Colonic mucosa (tissue), 4 donors: ENCODE results near the gene BID. TPM values are rescaled to one million over a fixed set of nuclear protein-coding genes. Genes with fewer than 3 reads are reported as not detected.
A peak's percentile ranks its signal among the peaks of the same experiment; 100 is the strongest.

Source experiments
- DNase-seq: peaks from one replicate; pipeline ENCODE4 v3.0.0-alpha.2; 2020
- H3K27ac ChIP-seq: fragments of 200-600 bp; one replicate; pipeline ENCODE4 v1.8.0; 2021
- H3K27me3 ChIP-seq: fragments of 200-600 bp; one replicate; pipeline ENCODE4 v1.8.0; 2021
- H3K36me3 ChIP-seq: fragments of 200-600 bp; one replicate; pipeline ENCODE4 v1.8.0; 2021
- H3K4me1 ChIP-seq: fragments of 200-600 bp; one replicate; pipeline ENCODE4 v1.8.0; 2021; ENCODE audit warnings: mild to moderate bottlenecking
- H3K4me3 ChIP-seq: fragments of 200-600 bp; one replicate; pipeline ENCODE4 v1.8.0; 2021
- H3K9ac ChIP-seq, 2 donors: one replicate each; pipeline ENCODE4 v1.7.0; 2013; ENCODE audit warnings: control low read depth in 2 of 2, low read depth in 2 of 2, low read length in 2 of 2
- H3K9me3 ChIP-seq: fragments of 200-600 bp; one replicate; pipeline ENCODE4 v1.8.0; 2021
- intact Hi-C: fragments of 100-400 bp; cut with DNase I; formaldehyde crosslinking; loops from one replicate; pipeline ENCODE4 v1.14.1; 2022
- total RNA-seq, 2 donors: library from RNA; stranded (reverse); fragmentation: NEBNext Ultra II Directional in 1 of 2; extraction: Animal tissue kit (Norgen Biotek cat#: 25700) in 1 of 2; gene quantifications; one replicate each; pipeline ENCODE4 v1.2.1, GENCODE V29; 2021
- TF ChIP-seq, protein P1 (sequence below): fragments of 200-600 bp; IDR thresholded peaks from one replicate; pipeline ENCODE4 v1.8.0; 2022; ENCODE audit warnings: antibody characterized with exemption, mild to moderate bottlenecking
- donor health status: healthy.
- donor health status: DM: no; HTN: no; CAD: no.
- donor health status: DM: no; HTN: no; CAD: no.

Gene BID
- total RNA-seq, 2 donors from 2014 or later, result 35.9 to 57.5 TPM

DNA sequence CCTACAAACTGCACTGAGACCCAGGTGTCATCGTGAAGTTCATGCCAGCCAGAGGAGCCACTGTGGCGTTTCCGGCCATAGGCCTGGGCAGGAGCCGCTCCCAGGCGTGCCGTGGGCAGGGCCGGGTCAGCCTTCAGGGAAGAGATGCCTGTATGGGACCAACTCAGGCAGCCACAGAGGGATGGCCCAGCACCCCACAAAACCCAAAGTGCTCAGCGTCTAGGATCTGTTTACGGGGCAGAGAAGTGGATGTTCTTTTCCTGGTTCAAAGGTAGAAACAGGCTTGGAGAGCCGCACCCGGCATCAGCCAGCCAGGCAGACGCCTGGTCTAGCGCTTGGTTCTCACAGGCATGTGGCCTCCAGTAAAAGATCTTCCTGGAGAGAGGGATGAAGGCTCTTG lies 8.4 kb upstream of the BID start:
- H3K9ac ChIP-seq, result no peak overlapping the region
- H3K36me3 ChIP-seq, result no peaks in the 10 kb centered on the region
- no peaks in the 10 kb centered on the region for H3K9me3 ChIP-seq
- TF ChIP-seq, protein P1, sequence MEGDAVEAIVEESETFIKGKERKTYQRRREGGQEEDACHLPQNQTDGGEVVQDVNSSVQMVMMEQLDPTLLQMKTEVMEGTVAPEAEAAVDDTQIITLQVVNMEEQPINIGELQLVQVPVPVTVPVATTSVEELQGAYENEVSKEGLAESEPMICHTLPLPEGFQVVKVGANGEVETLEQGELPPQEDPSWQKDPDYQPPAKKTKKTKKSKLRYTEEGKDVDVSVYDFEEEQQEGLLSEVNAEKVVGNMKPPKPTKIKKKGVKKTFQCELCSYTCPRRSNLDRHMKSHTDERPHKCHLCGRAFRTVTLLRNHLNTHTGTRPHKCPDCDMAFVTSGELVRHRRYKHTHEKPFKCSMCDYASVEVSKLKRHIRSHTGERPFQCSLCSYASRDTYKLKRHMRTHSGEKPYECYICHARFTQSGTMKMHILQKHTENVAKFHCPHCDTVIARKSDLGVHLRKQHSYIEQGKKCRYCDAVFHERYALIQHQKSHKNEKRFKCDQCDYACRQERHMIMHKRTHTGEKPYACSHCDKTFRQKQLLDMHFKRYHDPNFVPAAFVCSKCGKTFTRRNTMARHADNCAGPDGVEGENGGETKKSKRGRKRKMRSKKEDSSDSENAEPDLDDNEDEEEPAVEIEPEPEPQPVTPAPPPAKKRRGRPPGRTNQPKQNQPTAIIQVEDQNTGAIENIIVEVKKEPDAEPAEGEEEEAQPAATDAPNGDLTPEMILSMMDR, result no peak
- intact Hi-C loops, result no loop called here
- DNase-seq, result peak; percentile 60
- no peak overlapping the region for H3K27ac ChIP-seq
- peaks cover 11% of the 10 kb centered on the region for H3K4me1 ChIP-seq
- no peaks in the 10 kb centered on the region for H3K27me3 ChIP-seq
- no peak overlapping the region for H3K4me3 ChIP-seq

DNA sequence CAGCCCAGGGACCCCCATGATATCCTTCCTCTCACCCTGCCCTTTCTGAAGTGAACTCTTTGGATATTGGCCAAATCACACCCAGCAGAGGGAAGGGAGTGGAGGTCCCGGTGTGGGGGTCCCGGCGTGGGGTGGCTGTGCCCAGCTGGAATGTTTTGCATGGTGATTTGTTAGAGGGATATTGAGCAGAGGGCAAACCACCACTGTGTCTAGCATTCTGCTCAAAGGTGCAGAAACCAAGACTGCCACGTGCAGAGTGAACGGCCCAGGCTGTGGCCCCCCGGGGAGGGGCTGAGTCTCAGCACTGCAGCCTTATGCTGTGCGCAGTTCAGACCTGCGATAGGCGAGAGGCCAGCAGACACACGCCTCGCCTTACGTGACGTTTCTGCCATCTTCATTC lies 7.9 kb upstream of the BID start:
- H3K36me3 ChIP-seq, result no peaks in the 10 kb centered on the region
- H3K9ac ChIP-seq, result peak overlapping the region in 1 of 2 donors; percentile 36
- H3K4me1 ChIP-seq, result peaks cover 11% of the 10 kb centered on the region
- TF ChIP-seq, protein P1, result no peak
- no peaks in the 10 kb centered on the region for H3K9me3 ChIP-seq
- intact Hi-C loops, result no loop called here
- H3K4me3 ChIP-seq, result no peak overlapping the region
- H3K27ac ChIP-seq, result no peak overlapping the region
- no peak for DNase-seq
- no peaks in the 10 kb centered on the region for H3K27me3 ChIP-seq

DNA sequence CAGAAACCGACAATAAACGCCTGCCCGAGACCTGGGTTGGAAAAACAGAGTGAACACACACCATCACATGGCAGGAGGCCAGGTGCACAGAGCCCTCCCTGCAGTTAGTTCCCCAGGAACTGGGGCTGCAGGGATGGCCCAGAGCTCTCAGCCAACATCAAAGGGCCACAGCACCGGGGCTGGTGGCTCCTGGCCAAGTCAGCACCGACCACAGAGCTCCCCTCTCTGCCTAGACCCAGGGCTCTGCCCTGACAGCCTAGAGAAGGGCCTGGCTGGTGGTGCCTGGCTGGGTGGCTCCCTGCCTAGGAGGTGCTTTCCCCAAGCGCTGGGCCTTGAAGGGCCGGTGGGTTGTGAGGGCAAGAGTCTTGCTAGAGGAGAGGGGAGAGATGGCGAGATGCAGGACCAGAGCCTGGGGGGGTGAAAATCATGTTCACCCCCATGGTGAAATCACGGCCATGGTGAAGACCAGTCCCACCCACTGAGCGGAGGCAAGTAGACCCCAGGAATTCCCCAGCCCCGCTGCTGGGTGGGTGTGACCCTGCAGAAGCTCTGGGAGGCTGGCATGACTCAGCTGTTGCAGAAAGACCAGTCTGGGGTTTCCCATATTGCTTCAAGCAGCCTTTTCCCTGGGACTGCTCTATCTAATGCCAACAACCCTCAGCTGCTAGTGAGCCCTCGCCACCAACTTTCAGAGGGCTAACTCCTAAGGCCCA lies 7.2 kb upstream of the BID start:
- no peaks in the 10 kb centered on the region for H3K36me3 ChIP-seq
- TF ChIP-seq, protein P1, result no peak
- H3K27ac ChIP-seq, result no peak overlapping the region
- H3K4me1 ChIP-seq, result peaks cover 11% of the 10 kb centered on the region
- H3K9ac ChIP-seq, result peak overlapping the region in 1 of 2 donors; percentile 36
- intact Hi-C loops, result no loop called here
- H3K9me3 ChIP-seq, result no peaks in the 10 kb centered on the region
- DNase-seq, result no peak
- no peaks in the 10 kb centered on the region for H3K27me3 ChIP-seq
- no peak overlapping the region for H3K4me3 ChIP-seq

DNA sequence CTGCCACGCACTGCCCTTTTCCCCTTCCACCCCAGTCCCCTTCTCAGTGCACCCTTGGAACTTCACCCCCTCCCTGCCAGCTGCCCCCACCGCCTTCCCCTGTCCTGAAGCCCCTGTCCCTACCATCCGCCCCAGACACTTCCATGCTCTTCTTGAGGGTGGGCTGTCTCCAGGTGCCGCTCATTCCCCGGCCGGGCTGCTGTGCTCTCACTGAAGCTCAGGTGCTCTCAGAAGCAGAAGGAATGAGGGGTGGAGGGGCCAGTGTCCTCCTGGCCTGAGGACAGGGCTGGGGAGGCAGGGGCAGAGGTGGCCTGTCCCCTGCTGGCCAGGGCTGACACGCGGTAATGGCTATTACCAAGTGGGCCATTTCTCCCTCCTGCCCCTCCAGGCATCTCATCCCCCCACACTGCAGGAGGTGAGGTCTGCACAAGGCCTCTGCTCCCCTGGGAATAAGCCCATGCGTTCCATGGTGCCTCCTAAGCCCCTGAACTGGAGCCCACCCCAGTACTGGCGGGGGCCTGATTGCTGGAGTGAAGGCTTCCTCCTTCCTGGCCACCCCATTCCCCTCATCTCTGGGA lies 6.6 kb upstream of the BID start:
- TF ChIP-seq, protein P1, result no peak
- no peak overlapping the region for H3K27ac ChIP-seq
- intact Hi-C loops, result no loop called here

DNA sequence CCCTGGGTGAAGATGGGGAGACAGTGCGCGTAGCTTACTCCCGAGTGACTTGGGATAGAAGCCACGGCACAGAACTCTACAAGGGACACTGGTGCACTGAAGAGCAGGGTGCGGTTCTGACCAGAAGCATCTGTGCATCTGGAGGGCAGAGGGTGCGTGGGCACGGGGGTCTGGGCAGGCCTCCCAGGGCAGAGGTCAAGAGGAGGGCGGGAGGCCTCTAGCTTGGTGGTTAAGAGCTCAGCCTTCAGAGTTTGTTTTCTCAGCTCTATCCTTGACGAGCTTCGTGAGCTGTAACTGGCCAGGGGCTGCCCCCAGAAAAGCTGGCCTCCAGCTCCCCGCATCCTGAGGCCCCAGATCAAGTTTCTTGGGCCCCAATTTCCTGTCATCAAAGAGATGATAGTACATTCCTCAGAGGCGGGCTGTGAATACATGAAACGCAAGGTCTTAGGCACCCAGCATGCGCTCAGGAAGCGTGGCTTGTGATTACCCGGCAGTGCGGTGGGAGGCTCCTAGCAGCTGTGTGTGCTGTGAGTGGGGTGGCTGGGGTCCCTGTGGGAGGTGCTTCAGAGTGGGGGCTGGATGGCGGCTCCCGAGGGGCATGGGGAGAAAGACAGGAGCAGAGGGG lies 6.0 kb upstream of the BID start:
- Histone ChIP-seq H3K27me3 (no peaks in the 10 kb centered on the region), H3K4me3 (no peak overlapping the region), H3K9me3 (no peaks in the 10 kb centered on the region), H3K36me3 (no peaks in the 10 kb centered on the region), H3K9ac (no peak overlapping the region), H3K4me1 (peaks cover 11% of the 10 kb centered on the region), H3K27ac (no peak overlapping the region)
- intact Hi-C loops, result no loop called here
- TF ChIP-seq, protein P1, result no peak
- DNase-seq, result no peak

More for the DNA sequence above, 6.6 kb upstream of the BID start:
- Histone ChIP-seq H3K4me3 (no peak overlapping the region), H3K36me3 (no peaks in the 10 kb centered on the region), H3K9me3 (no peaks in the 10 kb centered on the region), H3K9ac (no peak overlapping the region), H3K4me1 (peaks cover 11% of the 10 kb centered on the region), H3K27me3 (no peaks in the 10 kb centered on the region)
- no peak for DNase-seq
